K562 (cell line): Measurements from ENCODE around the gene ARMC7. TPM values are rescaled to one million over a fixed set of nuclear protein-coding genes. Genes with fewer than 3 reads are reported as not detected.
A peak's percentile ranks its signal among the peaks of the same experiment; 100 is the strongest.

Experiments used
- DNMT1 ChIP-seq: fragments of 450-650 bp; IDR thresholded peaks from 2 replicates; pipeline ENCODE4 v1.6.1; 2016; ENCODE audit warnings: antibody characterized with exemption, mild to moderate bottlenecking
- FOXK2 ChIP-seq, 2 experiments: fragments of 450-650 bp; IDR thresholded peaks in 1 of 2; conservative IDR thresholded peaks in 1 of 2; 2 replicates each; pipeline ENCODE4 v1.6.1; 2016; ENCODE audit warnings: low read depth in 2 of 2, mild to moderate bottlenecking in 1 of 2
- KHSRP ChIP-seq: fragments of 450-650 bp; IDR thresholded peaks from 2 replicates; pipeline ENCODE4 v1.6.1; 2017
- KLF1 ChIP-seq: fragments of 450-650 bp; IDR thresholded peaks from 2 replicates; pipeline ENCODE4 v1.6.1; 2016; ENCODE audit warnings: missing genetic modification characterization, missing compliant biosample characterization
- MED1 ChIP-seq: sonication (generic); formaldehyde crosslinking; IDR thresholded peaks from 2 replicates; pipeline ENCODE4 v1.8.1; 2023; ENCODE audit warnings: missing genetic modification reagents, borderline replicate concordance
- SMARCE1 ChIP-seq: fragments of 450-650 bp; IDR thresholded peaks from 2 replicates; pipeline ENCODE4 v1.7.1; 2016; ENCODE audit warnings: mild to moderate bottlenecking
- TAL1 ChIP-seq: fragments of 450-650 bp; IDR thresholded peaks from 2 replicates; pipeline ENCODE4 v1.6.1; 2016; ENCODE audit warnings: mild to moderate bottlenecking
- ZNF3 ChIP-seq: fragments of 250-450 bp; sonication (Bioruptor Pico); IDR thresholded peaks from 2 replicates; pipeline ENCODE4 v1.5.0; 2021; ENCODE audit warnings: mild to moderate bottlenecking, moderate library complexity
- ZNF316 ChIP-seq: fragments of 450-650 bp; IDR thresholded peaks from 2 replicates; pipeline ENCODE4 v1.6.1; 2016
- ZNF695 ChIP-seq: fragments of 450-650 bp; formaldehyde crosslinking; IDR thresholded peaks from 2 replicates; pipeline ENCODE4 v1.4.0; 2020; ENCODE audit warnings: mild to moderate bottlenecking, moderate library complexity
- polyA plus RNA-seq, 8 experiments: library from polyadenylated mRNA; depleted of rRNA in 4 of 8; stranded (reverse) in 5 of 8; unstranded in 3 of 8; fragments of >200 nt; fragmentation: Nextera tagmentation in 2 of 8; fragmentation: Illumina TruSeq in 1 of 8; extraction: Ambion mirVana in 2 of 8; extraction: Trizol in 1 of 8; gene quantifications; 2 replicates each; pipeline versions ENCODE4 v1.2.1 to v1.2.3, GENCODE V29; 2011 to 2014; ENCODE audit warnings: inconsistent platforms in 1 of 8, missing spikeins in 1 of 8
- total RNA-seq, 7 experiments: library from RNA; depleted of rRNA in 6 of 7; stranded (reverse); fragments of >200 nt in 6 of 7; fragmentation: Illumina TruSeq in 2 of 7; extraction: Trizol in 2 of 7; gene quantifications; 2 replicates each; pipeline versions ENCODE4 v1.2.1 to v1.2.3, GENCODE V29; 2011 to 2021; ENCODE audit warnings: low replicate concordance in 1 of 7
- TF ChIP-seq, protein P1 (sequence below): fragments of 450-650 bp; IDR thresholded peaks from 2 replicates; pipeline ENCODE4 v1.6.1; 2017; ENCODE audit warnings: antibody characterized with exemption, mild to moderate bottlenecking
- TF ChIP-seq, protein P2 (sequence below): fragments of 250-450 bp; sonication (Bioruptor Pico); IDR thresholded peaks from 2 replicates; pipeline ENCODE4 v1.9.0; 2021; ENCODE audit warnings: mild to moderate bottlenecking
- TF ChIP-seq, protein P3 (sequence below): IDR thresholded peaks from 3 replicates; pipeline ENCODE4 v1.6.1; 2011; ENCODE audit warnings: borderline replicate concordance, mild to moderate bottlenecking, moderate library complexity; ENCODE audit not compliant: insufficient read length; ENCODE audit errors: extremely low read depth

ARMC7 gene
- total and polyA plus RNA-seq, 9 of the 15 experiments (the other 6 are each of a cell fraction or from before 2014, with no cell fraction given): 1.4 to 15.2 (median 5.9) TPM

DNA sequence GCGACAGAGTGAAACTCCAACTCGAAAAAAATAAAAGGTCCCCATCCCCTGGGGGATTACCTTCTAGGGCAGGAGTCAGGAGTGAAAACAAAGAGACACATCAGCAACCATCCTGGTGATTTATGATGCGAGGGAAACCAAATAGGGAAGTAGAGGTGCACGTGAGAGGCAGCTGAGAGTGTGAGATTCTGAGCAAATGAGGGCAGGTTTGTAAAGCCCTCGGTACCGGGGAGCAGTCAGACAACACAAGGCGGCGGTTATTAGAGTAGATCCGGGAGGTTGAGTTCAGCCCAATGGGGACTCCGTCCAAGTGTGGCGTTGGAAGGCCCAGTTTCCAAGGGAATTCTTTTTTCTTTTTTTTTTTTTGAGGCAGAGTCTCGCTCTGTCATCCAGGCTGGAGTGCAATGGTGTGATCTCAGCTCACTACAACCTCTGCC lies 7.4 kb upstream of the ARMC7 start (continued):
- TF ChIP-seq, protein P1, sequence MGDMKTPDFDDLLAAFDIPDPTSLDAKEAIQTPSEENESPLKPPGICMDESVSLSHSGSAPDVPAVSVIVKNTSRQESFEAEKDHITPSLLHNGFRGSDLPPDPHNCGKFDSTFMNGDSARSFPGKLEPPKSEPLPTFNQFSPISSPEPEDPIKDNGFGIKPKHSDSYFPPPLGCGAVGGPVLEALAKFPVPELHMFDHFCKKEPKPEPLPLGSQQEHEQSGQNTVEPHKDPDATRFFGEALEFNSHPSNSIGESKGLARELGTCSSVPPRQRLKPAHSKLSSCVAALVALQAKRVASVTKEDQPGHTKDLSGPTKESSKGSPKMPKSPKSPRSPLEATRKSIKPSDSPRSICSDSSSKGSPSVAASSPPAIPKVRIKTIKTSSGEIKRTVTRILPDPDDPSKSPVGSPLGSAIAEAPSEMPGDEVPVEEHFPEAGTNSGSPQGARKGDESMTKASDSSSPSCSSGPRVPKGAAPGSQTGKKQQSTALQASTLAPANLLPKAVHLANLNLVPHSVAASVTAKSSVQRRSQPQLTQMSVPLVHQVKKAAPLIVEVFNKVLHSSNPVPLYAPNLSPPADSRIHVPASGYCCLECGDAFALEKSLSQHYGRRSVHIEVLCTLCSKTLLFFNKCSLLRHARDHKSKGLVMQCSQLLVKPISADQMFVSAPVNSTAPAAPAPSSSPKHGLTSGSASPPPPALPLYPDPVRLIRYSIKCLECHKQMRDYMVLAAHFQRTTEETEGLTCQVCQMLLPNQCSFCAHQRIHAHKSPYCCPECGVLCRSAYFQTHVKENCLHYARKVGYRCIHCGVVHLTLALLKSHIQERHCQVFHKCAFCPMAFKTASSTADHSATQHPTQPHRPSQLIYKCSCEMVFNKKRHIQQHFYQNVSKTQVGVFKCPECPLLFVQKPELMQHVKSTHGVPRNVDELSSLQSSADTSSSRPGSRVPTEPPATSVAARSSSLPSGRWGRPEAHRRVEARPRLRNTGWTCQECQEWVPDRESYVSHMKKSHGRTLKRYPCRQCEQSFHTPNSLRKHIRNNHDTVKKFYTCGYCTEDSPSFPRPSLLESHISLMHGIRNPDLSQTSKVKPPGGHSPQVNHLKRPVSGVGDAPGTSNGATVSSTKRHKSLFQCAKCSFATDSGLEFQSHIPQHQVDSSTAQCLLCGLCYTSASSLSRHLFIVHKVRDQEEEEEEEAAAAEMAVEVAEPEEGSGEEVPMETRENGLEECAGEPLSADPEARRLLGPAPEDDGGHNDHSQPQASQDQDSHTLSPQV: no peak
- TF ChIP-seq ZNF316: no peak
- TF ChIP-seq FOXK2 (conservative IDR thresholded peaks at IDR 0.05 in 1 of 2, IDR thresholded peaks at IDR 0.05 in 1 of 2; ENCODE audit: low read depth in 2 of 2): 0 out of 4 replicates have a peak, but pooled peaks of 1 of the 2 experiments have one; percentile 37
- TF ChIP-seq, protein P2, sequence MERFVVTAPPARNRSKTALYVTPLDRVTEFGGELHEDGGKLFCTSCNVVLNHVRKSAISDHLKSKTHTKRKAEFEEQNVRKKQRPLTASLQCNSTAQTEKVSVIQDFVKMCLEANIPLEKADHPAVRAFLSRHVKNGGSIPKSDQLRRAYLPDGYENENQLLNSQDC (CRISPR knock-in tag): no peak
- TF ChIP-seq, protein P3, sequence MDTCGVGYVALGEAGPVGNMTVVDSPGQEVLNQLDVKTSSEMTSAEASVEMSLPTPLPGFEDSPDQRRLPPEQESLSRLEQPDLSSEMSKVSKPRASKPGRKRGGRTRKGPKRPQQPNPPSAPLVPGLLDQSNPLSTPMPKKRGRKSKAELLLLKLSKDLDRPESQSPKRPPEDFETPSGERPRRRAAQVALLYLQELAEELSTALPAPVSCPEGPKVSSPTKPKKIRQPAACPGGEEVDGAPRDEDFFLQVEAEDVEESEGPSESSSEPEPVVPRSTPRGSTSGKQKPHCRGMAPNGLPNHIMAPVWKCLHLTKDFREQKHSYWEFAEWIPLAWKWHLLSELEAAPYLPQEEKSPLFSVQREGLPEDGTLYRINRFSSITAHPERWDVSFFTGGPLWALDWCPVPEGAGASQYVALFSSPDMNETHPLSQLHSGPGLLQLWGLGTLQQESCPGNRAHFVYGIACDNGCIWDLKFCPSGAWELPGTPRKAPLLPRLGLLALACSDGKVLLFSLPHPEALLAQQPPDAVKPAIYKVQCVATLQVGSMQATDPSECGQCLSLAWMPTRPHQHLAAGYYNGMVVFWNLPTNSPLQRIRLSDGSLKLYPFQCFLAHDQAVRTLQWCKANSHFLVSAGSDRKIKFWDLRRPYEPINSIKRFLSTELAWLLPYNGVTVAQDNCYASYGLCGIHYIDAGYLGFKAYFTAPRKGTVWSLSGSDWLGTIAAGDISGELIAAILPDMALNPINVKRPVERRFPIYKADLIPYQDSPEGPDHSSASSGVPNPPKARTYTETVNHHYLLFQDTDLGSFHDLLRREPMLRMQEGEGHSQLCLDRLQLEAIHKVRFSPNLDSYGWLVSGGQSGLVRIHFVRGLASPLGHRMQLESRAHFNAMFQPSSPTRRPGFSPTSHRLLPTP: no peak
- TF ChIP-seq TAL1: peak; percentile 11; the same call in 1 of the 2 replicates
- no peak for TF ChIP-seq ZNF3
- TF ChIP-seq MED1 (CRISPR knock-in tag): no peak
- no peak for TF ChIP-seq DNMT1
- TF ChIP-seq KHSRP: no peak
- no peak for TF ChIP-seq KLF1 (tag)
- TF ChIP-seq SMARCE1: peak; percentile 59; the same call in 1 of the 2 replicates
- TF ChIP-seq ZNF695 (CRISPR knock-in tag): no peak
